ENCODE results near the gene CDC14A.

CDC14A gene

GRCh38 chr1:100538913-100539835 is 186.9 kb downstream of the CDC14A start:
- peak overlapping the region; percentile 37 for H3K4me3 ChIP-seq (ENCODE audit: low read depth, low read length)
- TF ChIP-seq CTCF (IDR thresholded peaks at IDR 0.05; ENCODE audit: low read depth, low read length, missing control alignments) = no peak
- no peak for DNase-seq (ENCODE audit: low read depth)

DNA sequence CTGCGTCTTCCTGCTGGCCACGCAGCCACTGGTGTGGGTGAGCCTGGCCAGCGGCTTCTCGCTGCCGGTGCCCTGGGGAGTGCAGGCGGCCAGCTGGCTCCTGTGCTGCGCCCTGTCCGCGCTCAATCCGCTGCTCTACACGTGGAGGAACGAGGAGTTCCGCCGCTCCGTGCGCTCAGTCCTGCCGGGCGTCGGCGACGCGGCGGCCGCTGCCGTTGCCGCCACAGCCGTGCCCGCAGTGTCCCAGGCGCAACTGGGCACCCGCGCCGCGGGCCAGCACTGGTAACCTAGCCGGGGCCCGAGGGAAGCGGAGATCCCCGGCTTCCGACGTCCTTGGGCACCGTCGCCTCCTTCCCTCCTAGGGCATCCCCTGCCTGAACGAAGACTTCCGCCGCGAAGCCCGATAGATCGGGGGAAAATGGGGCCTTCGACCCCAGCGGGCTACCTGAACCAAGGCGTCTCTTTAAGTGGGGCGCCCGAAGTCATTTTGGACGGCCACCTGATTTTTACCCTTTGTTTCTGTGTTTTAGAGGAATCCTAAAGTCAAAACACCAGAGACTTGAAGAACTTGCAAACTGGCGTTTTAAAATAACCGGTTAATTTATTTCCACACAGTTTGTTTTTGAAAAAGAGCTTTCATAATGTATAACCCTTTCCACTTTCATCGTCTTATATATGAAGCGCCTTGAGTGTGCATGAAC is 187.7 kb downstream of the CDC14A start:
- DNase-seq (ENCODE audit: low read depth) = no peak
- TF ChIP-seq CTCF (IDR thresholded peaks at IDR 0.05; ENCODE audit: low read depth, low read length, missing control alignments) = no peak
- peak overlapping the region; percentile 37 for H3K4me3 ChIP-seq (ENCODE audit: low read depth, low read length)

DNA sequence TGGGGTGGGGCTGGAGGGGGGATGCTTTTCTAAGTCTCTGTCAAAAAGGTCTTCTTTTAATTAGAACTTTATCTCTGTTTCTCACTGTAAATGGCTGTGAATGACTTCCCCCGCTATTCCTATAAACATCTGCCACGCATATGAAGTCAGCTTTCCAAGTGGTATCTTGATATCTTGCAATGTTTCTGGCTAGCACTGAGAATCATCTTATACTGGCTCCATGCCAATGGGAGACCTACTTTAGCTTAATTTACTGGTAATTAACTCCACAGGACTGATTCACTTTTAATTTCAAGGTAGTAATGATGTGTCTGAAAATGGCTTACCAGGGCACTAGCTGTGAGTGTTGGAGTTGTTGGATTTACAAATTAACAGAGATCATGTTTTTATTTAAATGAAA is 190.0 kb downstream of the CDC14A start:
- DNase-seq (ENCODE audit: low read depth) = no peak
- no peak overlapping the region for H3K4me3 ChIP-seq (ENCODE audit: low read depth, low read length)
- no peak for TF ChIP-seq CTCF (IDR thresholded peaks at IDR 0.05; ENCODE audit: low read depth, low read length, missing control alignments)

DNA sequence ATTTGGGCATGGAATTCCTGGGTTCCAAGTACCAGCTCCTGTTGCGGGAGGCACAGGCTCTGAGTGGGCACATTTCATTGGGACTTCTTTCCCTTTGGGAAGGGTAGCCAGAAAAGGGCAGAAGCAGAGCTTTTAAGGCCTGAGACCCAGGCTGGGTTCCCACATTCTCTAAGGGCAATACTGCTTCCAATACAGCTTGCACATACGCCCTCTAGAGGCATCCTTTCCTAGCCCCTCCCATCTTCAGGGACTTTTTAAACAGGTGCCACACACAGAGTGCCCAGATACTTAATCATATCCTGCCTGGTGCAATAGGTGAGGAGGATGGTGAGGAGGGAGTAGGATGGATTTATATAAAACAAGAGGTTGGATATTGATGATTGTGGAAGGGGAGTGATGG is 191.3 kb downstream of the CDC14A start:
- peak; percentile 78 for TF ChIP-seq CTCF (IDR thresholded peaks at IDR 0.05; ENCODE audit: low read depth, low read length, missing control alignments)
- no peak for DNase-seq (ENCODE audit: low read depth)
- H3K4me3 ChIP-seq (ENCODE audit: low read depth, low read length) = no peak overlapping the region

DNA sequence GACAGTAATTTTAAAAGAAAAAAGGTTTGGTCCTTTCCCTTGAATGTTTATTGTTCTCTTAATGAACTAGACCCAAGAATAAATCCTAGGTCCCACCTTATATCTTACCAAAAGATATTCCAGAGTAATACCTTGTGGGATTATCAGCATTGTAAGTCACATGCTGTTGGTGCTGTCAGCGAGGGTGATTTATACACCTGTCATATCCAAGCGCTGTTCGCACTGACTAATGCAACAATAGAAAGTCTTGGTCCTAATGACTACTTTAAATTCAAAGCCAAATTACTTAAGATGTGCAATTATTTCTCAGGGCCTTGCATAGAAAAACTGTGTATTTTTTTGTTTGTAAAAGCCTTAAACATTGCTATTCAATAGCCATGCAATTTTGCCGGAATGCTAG is 192.5 kb downstream of the CDC14A start:
- no peak for TF ChIP-seq CTCF (IDR thresholded peaks at IDR 0.05; ENCODE audit: low read depth, low read length, missing control alignments)
- no peak overlapping the region for H3K4me3 ChIP-seq (ENCODE audit: low read depth, low read length)
- DNase-seq (ENCODE audit: low read depth) = no peak

DNA sequence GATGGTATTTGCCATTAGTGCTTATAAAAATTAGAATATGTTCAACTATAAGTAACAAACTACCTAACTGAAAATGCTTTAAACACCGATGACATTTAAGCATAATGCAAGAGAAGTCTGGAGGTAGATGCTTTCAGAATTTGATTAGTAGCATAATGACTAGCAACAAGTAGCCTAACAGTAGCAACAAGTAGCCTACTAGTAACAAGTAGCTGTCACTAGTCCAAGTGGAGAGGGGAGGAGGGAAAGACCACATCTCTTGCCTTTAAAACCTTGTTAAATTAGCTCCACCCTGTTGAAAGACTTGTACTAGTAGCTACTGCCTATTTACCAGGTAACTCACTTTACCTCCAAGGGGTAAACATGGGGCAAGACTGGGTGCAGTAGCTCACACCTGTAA is 193.5 kb downstream of the CDC14A start:
- DNase-seq (ENCODE audit: low read depth) = no peak
- no peak for TF ChIP-seq CTCF (IDR thresholded peaks at IDR 0.05; ENCODE audit: low read depth, low read length, missing control alignments)
- no peak overlapping the region for H3K4me3 ChIP-seq (ENCODE audit: low read depth, low read length)

All from GM12864 (cell line).